GM18873 (cell line): ENCODE data around the gene DMD.

ENCODE experiments used
- ATAC-seq: cut with Tn5 transposase; IDR thresholded peaks from one replicate; pipeline ENCODE4 v1.9.1; 2021; ENCODE audit warnings: mild to moderate bottlenecking, moderate library complexity, moderate number of reproducible peaks; ENCODE audit not compliant: unreplicated experiment, low FRiP score

DMD gene

GRCh38 chrX:33053001-33053400 lies 158.3 kb downstream of the DMD start:
- no peak for ATAC-seq

GRCh38 chrX:33045882-33046281 lies 165.5 kb downstream of the DMD start:
- no peak for ATAC-seq

DNA sequence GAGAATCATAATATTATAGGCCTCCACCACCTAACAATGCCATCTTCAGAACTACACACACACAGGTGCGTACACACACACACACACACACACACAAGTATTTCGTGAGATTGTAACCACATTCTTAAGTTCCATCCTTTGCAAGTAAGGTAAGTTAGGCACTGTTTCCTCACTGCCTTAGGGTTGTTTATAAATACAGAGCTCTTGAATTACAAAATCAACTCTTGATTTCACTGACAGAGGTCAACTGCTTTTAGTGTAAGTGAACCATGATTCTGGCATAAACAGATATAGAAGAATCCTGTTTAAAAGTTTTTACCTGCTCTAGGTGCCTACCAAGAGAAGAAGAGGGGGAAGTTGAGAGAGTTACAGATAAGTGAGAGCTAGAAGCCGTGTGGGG lies 166.1 kb downstream of the DMD start:
- no peak for ATAC-seq

DNA sequence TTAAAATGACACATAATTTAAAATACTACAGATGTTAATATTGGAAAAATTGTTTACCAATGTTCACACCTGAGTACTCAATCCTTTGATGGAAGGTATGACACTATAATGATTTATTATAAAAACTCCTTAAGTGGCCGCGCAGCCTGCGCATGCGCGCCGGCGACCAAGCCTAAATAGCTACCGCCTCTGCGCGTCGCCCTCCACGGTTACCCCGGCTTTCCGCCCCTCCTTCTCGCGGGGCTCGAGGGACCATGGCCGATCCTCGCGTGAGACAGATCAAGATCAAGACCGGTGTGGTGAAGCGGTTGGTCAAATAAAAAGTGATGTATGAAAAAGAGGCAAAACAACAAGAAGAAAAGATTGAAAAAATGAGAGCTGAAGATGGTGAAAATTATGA lies 170.2 kb downstream of the DMD start:
- no peak for ATAC-seq

DNA sequence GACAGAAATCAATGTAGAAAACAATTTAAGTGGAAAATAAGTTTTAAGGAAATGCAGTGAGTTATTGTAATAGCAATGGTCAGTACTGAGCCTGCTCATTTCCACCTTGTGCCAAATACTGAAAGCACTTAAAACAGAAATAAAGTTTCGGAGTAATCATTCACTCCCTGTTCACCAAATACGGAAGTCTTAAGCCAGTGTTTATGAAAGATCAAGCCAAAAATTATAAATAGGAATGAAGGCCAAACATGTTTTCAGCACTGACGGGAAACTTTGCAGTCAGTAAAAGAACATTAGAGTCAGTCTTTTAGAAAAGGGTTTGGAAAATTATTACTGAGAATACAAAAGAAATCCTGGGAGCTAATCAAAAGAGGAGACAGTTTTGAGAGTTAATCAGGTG lies 178.6 kb downstream of the DMD start:
- ATAC-seq = no peak

- no peak for ATAC-seq
These were observed 196.4 kb downstream of the DMD start for GRCh38 chrX:33014949-33015348.

- ATAC-seq = no peak
These were observed 197.3 kb downstream of the DMD start for GRCh38 chrX:33014086-33014485.

GRCh38 chrX:33001107-33001506 lies 210.2 kb downstream of the DMD start:
- ATAC-seq = no peak

- ATAC-seq = no peak
These were observed 212.6 kb downstream of the DMD start for GRCh38 chrX:32998776-32999175.

- ATAC-seq = no peak
These were observed 215.9 kb downstream of the DMD start for GRCh38 chrX:32995427-32995826.

DNA sequence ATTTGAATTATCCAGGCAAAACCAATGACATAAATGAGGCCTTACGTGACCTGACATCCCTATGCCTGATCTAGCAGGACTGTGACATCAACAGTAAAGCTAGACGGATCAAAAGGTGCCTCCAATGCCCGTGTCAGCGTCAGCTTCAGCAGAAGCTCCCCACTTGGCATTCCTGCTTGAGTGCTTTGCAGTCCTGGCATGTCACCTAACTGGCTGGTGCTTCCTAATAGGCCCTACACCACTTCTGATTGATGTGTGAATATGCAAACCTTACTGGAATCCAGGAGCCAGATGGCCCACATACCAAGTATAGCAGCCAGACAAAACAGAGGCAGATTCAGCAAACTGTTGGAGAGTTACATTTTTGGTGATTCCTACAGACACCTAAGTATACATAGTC lies 224.2 kb downstream of the DMD start:
- no peak for ATAC-seq

DNA sequence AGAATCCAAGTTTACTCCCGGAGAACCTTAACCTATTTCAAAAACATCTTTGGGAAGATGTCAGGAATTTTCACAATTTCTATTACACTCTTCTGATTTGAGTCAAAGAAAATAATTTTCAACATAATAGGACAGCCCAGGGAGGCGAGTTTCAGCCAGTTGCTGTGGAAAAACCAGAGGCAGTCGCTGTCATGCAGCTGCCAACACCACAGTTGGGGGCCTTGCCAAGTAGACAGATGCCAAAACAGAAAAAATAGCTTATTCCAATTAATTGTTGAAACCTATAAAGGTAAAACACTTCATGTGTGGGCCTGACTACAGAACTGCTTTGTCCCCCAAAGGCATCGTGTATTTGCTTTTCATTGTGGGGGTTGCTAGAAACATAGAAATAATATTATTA lies 225.8 kb downstream of the DMD start:
- ATAC-seq = no peak

DNA sequence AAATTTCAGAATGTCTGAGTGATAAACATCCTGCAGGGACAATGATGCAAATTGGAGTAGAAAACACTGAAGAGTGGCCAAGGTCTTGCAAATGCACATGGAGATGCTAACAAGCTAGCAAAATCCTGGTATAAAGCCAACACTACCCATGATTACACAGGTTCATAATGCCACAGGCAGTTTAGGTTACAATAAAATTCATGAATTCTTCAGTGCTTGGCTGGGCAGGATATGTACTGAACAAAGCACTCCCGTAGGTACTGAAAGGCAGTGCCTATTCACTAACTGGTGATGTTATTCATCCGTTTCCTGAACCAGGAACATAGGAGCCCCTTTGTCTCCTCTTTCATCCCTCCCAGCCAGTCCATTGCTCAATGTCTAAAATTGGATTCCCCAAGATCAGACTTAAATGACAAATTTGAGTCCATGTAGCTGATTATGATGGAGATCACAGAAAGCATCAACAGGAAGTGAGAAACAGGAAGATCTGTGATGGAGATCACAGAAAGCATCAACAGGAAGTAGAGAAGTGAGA lies 244.5 kb downstream of the DMD start:
- no peak for ATAC-seq

GRCh38 chrX:32954125-32954524 lies 257.2 kb downstream of the DMD start:
- ATAC-seq = no peak

DNA sequence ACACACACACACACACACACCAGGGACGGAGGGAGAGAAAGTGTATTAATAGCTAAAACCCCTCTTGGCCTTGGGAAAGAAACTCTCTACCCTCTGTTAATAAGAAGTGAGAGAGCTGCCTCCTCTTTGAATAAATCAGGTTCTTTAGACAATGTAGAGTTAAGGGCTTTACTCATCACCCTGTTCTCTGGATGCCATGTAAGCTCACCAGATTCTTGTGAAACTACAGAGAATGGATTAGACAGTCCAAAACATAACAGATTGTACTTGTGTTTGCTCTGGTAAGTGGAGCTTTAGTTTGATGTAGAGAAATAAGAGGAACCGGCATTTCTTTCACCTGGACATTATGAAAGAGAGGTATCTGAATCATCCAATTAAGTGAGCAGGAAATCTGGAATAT lies 263.2 kb downstream of the DMD start:
- ATAC-seq = no peak

DNA sequence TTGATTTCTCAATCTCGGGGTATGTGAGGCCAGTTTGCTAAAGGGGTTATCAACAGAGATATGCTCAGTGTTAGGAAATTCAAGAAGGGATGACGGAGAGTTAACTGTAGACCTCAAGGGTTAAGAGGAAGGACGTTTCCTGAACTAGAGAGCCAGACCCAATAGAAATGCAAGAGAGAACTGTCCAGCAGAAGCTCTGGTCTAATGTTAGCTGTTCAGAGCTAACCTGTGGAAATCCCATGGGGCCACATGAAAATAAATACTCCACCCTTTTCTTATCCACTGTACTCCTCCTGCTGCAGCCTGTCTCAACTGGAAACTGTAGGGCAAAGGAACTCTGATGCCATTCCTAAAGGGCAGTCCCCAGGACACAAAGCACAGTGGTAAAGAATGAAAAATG lies 274.3 kb downstream of the DMD start:
- ATAC-seq = no peak

DNA sequence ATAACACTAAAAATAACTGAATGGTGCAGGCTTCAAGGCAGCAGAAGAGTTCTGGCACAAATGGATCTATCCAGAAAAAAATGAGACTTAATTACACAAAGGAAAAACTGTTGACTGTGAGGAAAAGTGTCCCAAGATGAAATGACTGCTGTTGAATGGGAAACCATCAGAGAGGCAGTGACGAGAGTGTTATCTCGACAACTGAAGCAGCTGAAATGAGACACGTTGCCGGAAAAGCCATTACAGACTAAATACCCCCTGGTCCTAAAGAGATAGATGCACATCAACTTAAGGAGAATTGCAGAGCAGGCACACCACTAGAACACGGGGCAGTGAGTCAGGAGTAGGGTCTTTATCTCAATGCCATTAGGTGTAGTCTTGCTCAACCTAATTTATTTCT lies 277.8 kb downstream of the DMD start:
- no peak for ATAC-seq

DNA sequence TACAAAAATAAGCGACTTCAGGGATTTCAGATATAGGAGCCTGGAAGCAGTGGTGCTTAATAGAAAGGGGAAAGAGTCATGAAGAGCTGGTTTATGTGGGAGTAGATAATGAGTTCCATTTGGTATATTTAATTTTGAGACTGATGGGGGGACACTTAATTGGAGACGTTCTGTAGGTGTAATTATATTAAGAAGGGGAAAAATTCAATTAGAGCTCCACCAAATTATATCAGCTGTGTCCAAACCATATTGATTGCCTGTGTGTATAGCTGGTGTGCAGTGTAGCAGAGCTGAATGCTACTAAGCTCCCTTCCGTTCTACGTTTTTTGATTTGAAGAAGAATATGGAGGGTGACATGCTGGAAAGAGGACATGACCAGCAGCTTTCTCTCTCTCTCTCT lies 282.3 kb downstream of the DMD start:
- no peak for ATAC-seq

DNA sequence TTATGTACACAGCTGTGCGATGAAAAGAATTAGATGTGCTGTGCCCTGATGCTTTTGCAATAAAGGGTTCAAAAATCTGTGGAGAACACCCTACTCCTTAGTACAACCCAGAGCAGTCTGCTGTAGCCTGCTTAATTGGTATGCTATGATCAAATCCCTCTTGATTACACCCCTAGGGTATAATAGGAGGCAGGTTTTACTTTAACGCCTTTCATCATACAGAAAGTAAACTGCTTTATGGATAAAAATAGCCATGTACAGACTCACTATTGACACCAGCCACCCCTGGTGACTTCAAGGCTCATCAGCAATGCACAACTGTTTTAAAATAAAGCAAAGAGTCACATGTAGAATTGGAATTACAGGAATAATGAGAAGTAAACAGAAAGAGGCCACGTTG lies 315.3 kb downstream of the DMD start:
- ATAC-seq = no peak

GRCh38 chrX:32894679-32895078 lies 316.7 kb downstream of the DMD start:
- no peak for ATAC-seq

- ATAC-seq = no peak
These were observed 317.6 kb downstream of the DMD start for GRCh38 chrX:32893751-32894150.

GRCh38 chrX:32877592-32877991 lies 333.8 kb downstream of the DMD start:
- ATAC-seq = no peak

- no peak for ATAC-seq
These were observed 336.5 kb downstream of the DMD start for GRCh38 chrX:32874839-32875238.
